ENCODE data around the gene THAP3.

Gene THAP3

GRCh38 chr1:6624710-6625583 lies at the start of gene THAP3:
TSS of gene THAP3 (plus strand) at chr1:6624868. CDS start at chr1:6625219, 351 bp downstream.
- Mint-ChIP-seq H3K4me1 (peaks cover 42% of the 10 kb centered on the region), H3K9me3 (no peaks in the 10 kb centered on the region), H3K4me3 (peak within 1 kb of the TSS; percentile 89), H3K27me3 (no peaks in the 10 kb centered on the region), H3K36me3 (peaks cover 36% of the 10 kb centered on the region), H3K27ac (peak within 1 kb of the TSS; percentile 89)
- ATAC-seq, result peak; percentile 97

- no peaks in the 10 kb centered on the region for H3K9me3 Mint-ChIP-seq
- no peaks in the 10 kb centered on the region for H3K36me3 Mint-ChIP-seq
- H3K4me3 Mint-ChIP-seq, result no peak overlapping the region
- ATAC-seq, result no peak
- peak overlapping the region; percentile 99 for H3K27ac Mint-ChIP-seq
- peaks cover 2% of the 10 kb centered on the region for H3K27me3 Mint-ChIP-seq
- peaks cover 37% of the 10 kb centered on the region for H3K4me1 Mint-ChIP-seq
Observed at GRCh38 chr1:6577831-6578525, 46.7 kb upstream of the THAP3 start.

- no peak for ATAC-seq
- Mint-ChIP-seq H3K9me3 (no peaks in the 10 kb centered on the region), H3K27ac (peak overlapping the region; percentile 99), H3K4me1 (peaks cover 38% of the 10 kb centered on the region), H3K36me3 (no peaks in the 10 kb centered on the region), H3K27me3 (no peaks in the 10 kb centered on the region), H3K4me3 (peak overlapping the region; percentile 99)
Observed at GRCh38 chr1:6578624-6579373, 45.9 kb upstream of the THAP3 start.

GRCh38 chr1:6579374-6580118 lies 45.1 kb upstream of the THAP3 start, which contains the start of gene ZBTB48:
TSS of gene ZBTB48 (plus strand) at chr1:6579994. CDS start at chr1:6580610, 616 bp downstream.
- Mint-ChIP-seq H3K27ac (peak within 1 kb of the TSS; percentile 99), H3K4me1 (peaks cover 41% of the 10 kb centered on the region), H3K36me3 (peaks cover 4% of the 10 kb centered on the region), H3K27me3 (no peaks in the 10 kb centered on the region), H3K9me3 (no peaks in the 10 kb centered on the region), H3K4me3 (peak within 1 kb of the TSS; percentile 99)
- peak; percentile 99 for ATAC-seq

GRCh38 chr1:6580119-6580592 lies 44.5 kb upstream of the THAP3 start:
- H3K27ac Mint-ChIP-seq, result peak overlapping the region; percentile 99
- peak; percentile 50 for ATAC-seq
- no peaks in the 10 kb centered on the region for H3K9me3 Mint-ChIP-seq
- H3K36me3 Mint-ChIP-seq, result peaks cover 7% of the 10 kb centered on the region
- H3K27me3 Mint-ChIP-seq, result no peaks in the 10 kb centered on the region
- H3K4me3 Mint-ChIP-seq, result peak overlapping the region; percentile 99
- peaks cover 47% of the 10 kb centered on the region for H3K4me1 Mint-ChIP-seq

GRCh38 chr1:6580593-6581409 lies 43.9 kb upstream of the THAP3 start:
- Mint-ChIP-seq H3K4me3 (peak overlapping the region; percentile 99), H3K4me1 (peaks cover 50% of the 10 kb centered on the region), H3K9me3 (no peaks in the 10 kb centered on the region), H3K27ac (peak overlapping the region; percentile 99), H3K27me3 (no peaks in the 10 kb centered on the region), H3K36me3 (peaks cover 7% of the 10 kb centered on the region)
- ATAC-seq, result no peak

GRCh38 chr1:6581561-6582305 lies 42.9 kb upstream of the THAP3 start:
- H3K4me3 Mint-ChIP-seq, result peak overlapping the region; percentile 99
- no peak for ATAC-seq

GRCh38 chr1:6582370-6582769 lies 42.3 kb upstream of the THAP3 start:
- Mint-ChIP-seq H3K27ac (peak overlapping the region; percentile 99), H3K4me1 (peaks cover 58% of the 10 kb centered on the region), H3K9me3 (no peaks in the 10 kb centered on the region), H3K27me3 (no peaks in the 10 kb centered on the region), H3K36me3 (peaks cover 7% of the 10 kb centered on the region), H3K4me3 (no peak overlapping the region)
- ATAC-seq, result no peak

More at GRCh38 chr1:6581561-6582305, 42.9 kb upstream of the THAP3 start:
- H3K27ac Mint-ChIP-seq, result peak overlapping the region; percentile 99
- H3K36me3 Mint-ChIP-seq, result peaks cover 7% of the 10 kb centered on the region
- H3K9me3 Mint-ChIP-seq, result no peaks in the 10 kb centered on the region
- H3K27me3 Mint-ChIP-seq, result no peaks in the 10 kb centered on the region
- peaks cover 52% of the 10 kb centered on the region for H3K4me1 Mint-ChIP-seq

- H3K4me3 Mint-ChIP-seq, result no peak overlapping the region
- peak overlapping the region; percentile 53 for H3K27ac Mint-ChIP-seq
- H3K4me1 Mint-ChIP-seq, result peaks cover 59% of the 10 kb centered on the region
- H3K36me3 Mint-ChIP-seq, result peaks cover 13% of the 10 kb centered on the region
- no peaks in the 10 kb centered on the region for H3K9me3 Mint-ChIP-seq
- no peak for ATAC-seq
- no peaks in the 10 kb centered on the region for H3K27me3 Mint-ChIP-seq
Observed at GRCh38 chr1:6584126-6585080, 40.3 kb upstream of the THAP3 start.

- Mint-ChIP-seq H3K4me3 (no peak overlapping the region), H3K27me3 (no peaks in the 10 kb centered on the region), H3K27ac (no peak overlapping the region), H3K4me1 (peaks cover 59% of the 10 kb centered on the region), H3K36me3 (peaks cover 19% of the 10 kb centered on the region), H3K9me3 (no peaks in the 10 kb centered on the region)
- ATAC-seq, result no peak
Observed at GRCh38 chr1:6585081-6585722, 39.5 kb upstream of the THAP3 start.

- Mint-ChIP-seq H3K9me3 (no peaks in the 10 kb centered on the region), H3K36me3 (peaks cover 23% of the 10 kb centered on the region), H3K27ac (no peak overlapping the region), H3K4me3 (no peak overlapping the region), H3K4me1 (peaks cover 60% of the 10 kb centered on the region), H3K27me3 (no peaks in the 10 kb centered on the region)
- ATAC-seq, result no peak
Observed at GRCh38 chr1:6585841-6586240, 38.8 kb upstream of the THAP3 start.

- peaks cover 60% of the 10 kb centered on the region for H3K4me1 Mint-ChIP-seq
- H3K27me3 Mint-ChIP-seq, result no peaks in the 10 kb centered on the region
- peaks cover 23% of the 10 kb centered on the region for H3K36me3 Mint-ChIP-seq
- ATAC-seq, result no peak
- H3K4me3 Mint-ChIP-seq, result no peak overlapping the region
- no peak overlapping the region for H3K27ac Mint-ChIP-seq
- H3K9me3 Mint-ChIP-seq, result no peaks in the 10 kb centered on the region
Observed at GRCh38 chr1:6586404-6586816, 38.3 kb upstream of the THAP3 start.
